HepG2 (cell line): ENCODE measurements around the gene RORC. TPM values are rescaled to one million over a fixed set of nuclear protein-coding genes. Genes with fewer than 3 reads are reported as not detected.

Experiments
- ARNT2 ChIP-seq: sonication (generic); formaldehyde crosslinking; IDR thresholded peaks from 2 replicates; pipeline ENCODE4 v1.8.0; 2022; ENCODE audit warnings: mild to moderate bottlenecking, low read depth, missing genetic modification reagents, moderate library complexity
- CCAR2 ChIP-seq: fragments of 200-400 bp; formaldehyde crosslinking; optimal IDR thresholded peaks from 2 replicates; pipeline ENCODE3; 2018; ENCODE audit warnings: low read depth, mild to moderate bottlenecking, low read length, moderate library complexity
- CHD4 ChIP-seq: fragments of 200-600 bp; sonication (generic); IDR thresholded peaks from 2 replicates; pipeline ENCODE4 v1.7.0; 2017; ENCODE audit warnings: mild to moderate bottlenecking, low read length, borderline replicate concordance
- FOXA3 ChIP-seq: IDR thresholded peaks from 2 replicates; pipeline ENCODE4 v1.6.1; 2016; ENCODE audit warnings: missing genetic modification reagents, missing compliant biosample characterization
- FOXK1 ChIP-seq: sonication (generic); formaldehyde crosslinking; IDR thresholded peaks from 2 replicates; pipeline ENCODE4 v1.4.0; 2020; ENCODE audit warnings: low read depth, missing genetic modification reagents, borderline replicate concordance
- KLF11 ChIP-seq: IDR thresholded peaks from 2 replicates; pipeline ENCODE4 v1.6.1; 2016; ENCODE audit warnings: missing compliant biosample characterization
- NRL ChIP-seq: sonication (generic); formaldehyde crosslinking; IDR thresholded peaks from 2 replicates; pipeline ENCODE4 v1.5.0; 2020; ENCODE audit warnings: missing genetic modification reagents, mild to moderate bottlenecking, moderate library complexity, borderline replicate concordance
- SIX4 ChIP-seq: sonication (generic); formaldehyde crosslinking; IDR thresholded peaks from 2 replicates; pipeline ENCODE4 v1.4.0; 2020; ENCODE audit warnings: missing genetic modification reagents
- SP5 ChIP-seq: IDR thresholded peaks from 2 replicates; pipeline ENCODE4 v1.6.1; 2016; ENCODE audit warnings: low read depth, borderline replicate concordance
- SYNCRIP ChIP-seq: fragments of 200-400 bp; formaldehyde crosslinking; IDR thresholded peaks from 2 replicates; pipeline ENCODE4 v1.6.1; 2018; ENCODE audit warnings: mild to moderate bottlenecking, low read depth, low read length; ENCODE audit not compliant: insufficient read depth
- ZBTB33 ChIP-seq: sonication (generic); formaldehyde crosslinking; IDR thresholded peaks from 2 replicates; pipeline ENCODE4 v1.4.0; 2020; ENCODE audit warnings: missing genetic modification reagents
- ZBTB4 ChIP-seq: sonication (generic); formaldehyde crosslinking; IDR thresholded peaks from 2 replicates; pipeline ENCODE4 v1.4.0; 2020; ENCODE audit warnings: missing genetic modification reagents, mild to moderate bottlenecking, borderline replicate concordance
- ZFP1 ChIP-seq: IDR thresholded peaks from 2 replicates; pipeline ENCODE4 v1.6.1; 2016
- ZNF251 ChIP-seq: sonication (generic); formaldehyde crosslinking; IDR thresholded peaks from 2 replicates; pipeline ENCODE4 v1.9.0; 2021; ENCODE audit warnings: mild to moderate bottlenecking, missing genetic modification reagents
- ZNF619 ChIP-seq: sonication (generic); formaldehyde crosslinking; IDR thresholded peaks from 2 replicates; pipeline ENCODE4 v1.4.0; 2020; ENCODE audit warnings: mild to moderate bottlenecking, missing genetic modification reagents
- ZNF816 ChIP-seq: sonication (generic); formaldehyde crosslinking; IDR thresholded peaks from 2 replicates; pipeline ENCODE4 v1.8.0; 2022; ENCODE audit warnings: missing genetic modification reagents, mild to moderate bottlenecking, borderline replicate concordance
- ZSCAN21 ChIP-seq: sonication (generic); formaldehyde crosslinking; IDR thresholded peaks from 2 replicates; pipeline ENCODE4 v1.8.0; 2022; ENCODE audit warnings: mild to moderate bottlenecking, missing genetic modification reagents, moderate library complexity, borderline replicate concordance
- polyA plus RNA-seq, 8 experiments: library from polyadenylated mRNA; depleted of rRNA in 3 of 8; stranded (reverse) in 7 of 8; unstranded in 1 of 8; fragments of >200 nt; fragmentation: Illumina TruSeq in 4 of 8; extraction: Trizol in 4 of 8; gene quantifications; 2 replicates each; pipeline versions ENCODE4 v1.2.1 to v1.2.3, GENCODE V29; 2011 to 2016; ENCODE audit warnings: low read depth in 4 of 8, missing spikeins in 1 of 8, mixed read lengths in 1 of 8; ENCODE audit not compliant: insufficient read depth in 1 of 8
- total RNA-seq, 5 experiments: library from RNA; depleted of rRNA; stranded (reverse); fragments of >200 nt; fragmentation: Illumina TruSeq; extraction: Trizol; gene quantifications; 2 replicates each; pipeline ENCODE4 v1.2.3, GENCODE V29; 2016; ENCODE audit warnings: low read depth in 1 of 5
- TF ChIP-seq, protein P1 (sequence below): sonication (generic); formaldehyde crosslinking; IDR thresholded peaks from 2 replicates; pipeline ENCODE4 v1.4.0; 2020; ENCODE audit warnings: missing genetic modification reagents
- TF ChIP-seq, protein P2 (sequence below): sonication (generic); formaldehyde crosslinking; IDR thresholded peaks from 2 replicates; pipeline ENCODE4 v1.5.0; 2020; ENCODE audit warnings: mild to moderate bottlenecking, missing genetic modification reagents, borderline replicate concordance
- TF ChIP-seq, protein P3 (sequence below): sonication (generic); formaldehyde crosslinking; IDR thresholded peaks from 2 replicates; pipeline ENCODE4 v1.5.0; 2020; ENCODE audit warnings: missing genetic modification reagents, mild to moderate bottlenecking, borderline replicate concordance

The RORC gene
- total and polyA plus RNA-seq, 2 of the 13 experiments (the other 11 are each of a cell fraction or from before 2014, with no cell fraction given), result 2.5 to 6.5 TPM

DNA sequence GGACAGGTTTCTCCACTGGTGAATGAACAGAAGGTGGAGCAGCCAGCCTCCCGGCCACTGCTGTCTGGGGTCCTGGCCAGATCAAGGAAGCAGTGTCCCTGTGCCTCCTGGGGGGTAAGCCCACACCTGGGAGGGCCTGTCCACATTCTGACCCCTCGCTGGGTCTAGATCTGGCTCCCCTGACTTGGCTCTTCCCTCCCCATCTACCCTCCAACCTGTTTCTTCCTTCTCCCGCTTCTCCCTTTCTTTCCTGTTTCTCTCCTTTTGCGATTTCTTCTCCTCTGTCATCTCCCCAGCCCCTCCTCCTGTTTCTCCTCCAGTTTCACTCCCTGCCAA is 378 bp downstream of the RORC start (continued):
- no peak for TF ChIP-seq ZNF251 (CRISPR knock-in tag)
- no peak for TF ChIP-seq ZFP1 (CRISPR knock-in tag)
- TF ChIP-seq, protein P1, sequence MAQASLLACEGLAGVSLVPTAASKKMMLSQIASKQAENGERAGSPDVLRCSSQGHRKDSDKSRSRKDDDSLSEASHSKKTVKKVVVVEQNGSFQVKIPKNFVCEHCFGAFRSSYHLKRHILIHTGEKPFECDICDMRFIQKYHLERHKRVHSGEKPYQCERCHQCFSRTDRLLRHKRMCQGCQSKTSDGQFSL (CRISPR knock-in tag), result no peak
- TF ChIP-seq, protein P2, sequence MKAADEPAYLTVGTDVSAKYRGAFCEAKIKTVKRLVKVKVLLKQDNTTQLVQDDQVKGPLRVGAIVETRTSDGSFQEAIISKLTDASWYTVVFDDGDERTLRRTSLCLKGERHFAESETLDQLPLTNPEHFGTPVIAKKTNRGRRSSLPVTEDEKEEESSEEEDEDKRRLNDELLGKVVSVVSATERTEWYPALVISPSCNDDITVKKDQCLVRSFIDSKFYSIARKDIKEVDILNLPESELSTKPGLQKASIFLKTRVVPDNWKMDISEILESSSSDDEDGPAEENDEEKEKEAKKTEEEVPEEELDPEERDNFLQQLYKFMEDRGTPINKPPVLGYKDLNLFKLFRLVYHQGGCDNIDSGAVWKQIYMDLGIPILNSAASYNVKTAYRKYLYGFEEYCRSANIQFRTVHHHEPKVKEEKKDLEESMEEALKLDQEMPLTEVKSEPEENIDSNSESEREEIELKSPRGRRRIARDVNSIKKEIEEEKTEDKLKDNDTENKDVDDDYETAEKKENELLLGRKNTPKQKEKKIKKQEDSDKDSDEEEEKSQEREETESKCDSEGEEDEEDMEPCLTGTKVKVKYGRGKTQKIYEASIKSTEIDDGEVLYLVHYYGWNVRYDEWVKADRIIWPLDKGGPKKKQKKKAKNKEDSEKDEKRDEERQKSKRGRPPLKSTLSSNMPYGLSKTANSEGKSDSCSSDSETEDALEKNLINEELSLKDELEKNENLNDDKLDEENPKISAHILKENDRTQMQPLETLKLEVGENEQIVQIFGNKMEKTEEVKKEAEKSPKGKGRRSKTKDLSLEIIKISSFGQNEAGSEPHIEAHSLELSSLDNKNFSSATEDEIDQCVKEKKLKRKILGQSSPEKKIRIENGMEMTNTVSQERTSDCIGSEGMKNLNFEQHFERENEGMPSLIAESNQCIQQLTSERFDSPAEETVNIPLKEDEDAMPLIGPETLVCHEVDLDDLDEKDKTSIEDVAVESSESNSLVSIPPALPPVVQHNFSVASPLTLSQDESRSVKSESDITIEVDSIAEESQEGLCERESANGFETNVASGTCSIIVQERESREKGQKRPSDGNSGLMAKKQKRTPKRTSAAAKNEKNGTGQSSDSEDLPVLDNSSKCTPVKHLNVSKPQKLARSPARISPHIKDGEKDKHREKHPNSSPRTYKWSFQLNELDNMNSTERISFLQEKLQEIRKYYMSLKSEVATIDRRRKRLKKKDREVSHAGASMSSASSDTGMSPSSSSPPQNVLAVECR, result 0 out of 2 replicates have a peak, but pooled peaks have one; percentile 29
- no peak for TF ChIP-seq SP5 (CRISPR knock-in tag)
- no peak for TF ChIP-seq CCAR2
- TF ChIP-seq, protein P3, sequence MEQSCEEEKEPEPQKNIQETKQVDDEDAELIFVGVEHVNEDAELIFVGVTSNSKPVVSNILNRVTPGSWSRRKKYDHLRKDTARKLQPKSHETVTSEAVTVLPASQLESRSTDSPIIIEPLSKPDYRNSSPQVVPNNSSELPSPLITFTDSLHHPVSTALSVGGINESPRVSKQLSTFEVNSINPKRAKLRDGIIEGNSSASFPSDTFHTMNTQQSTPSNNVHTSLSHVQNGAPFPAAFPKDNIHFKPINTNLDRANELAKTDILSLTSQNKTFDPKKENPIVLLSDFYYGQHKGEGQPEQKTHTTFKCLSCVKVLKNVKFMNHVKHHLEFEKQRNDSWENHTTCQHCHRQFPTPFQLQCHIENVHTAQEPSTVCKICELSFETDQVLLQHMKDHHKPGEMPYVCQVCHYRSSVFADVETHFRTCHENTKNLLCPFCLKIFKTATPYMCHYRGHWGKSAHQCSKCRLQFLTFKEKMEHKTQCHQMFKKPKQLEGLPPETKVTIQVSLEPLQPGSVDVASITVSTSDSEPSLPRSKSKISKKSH (CRISPR knock-in tag), result no peak
- TF ChIP-seq ZNF816 (CRISPR knock-in tag), result no peak
- 0 out of 2 replicates have a peak, but pooled peaks have one; percentile 11 for TF ChIP-seq ZSCAN21
- TF ChIP-seq FOXK1 (CRISPR knock-in tag), result no peak
- no peak for TF ChIP-seq ZBTB33 (CRISPR knock-in tag)
- no peak for TF ChIP-seq SYNCRIP
- TF ChIP-seq FOXA3 (CRISPR knock-in tag), result no peak
- no peak for TF ChIP-seq CHD4
- TF ChIP-seq NRL (CRISPR knock-in tag), result no peak
- no peak for TF ChIP-seq SIX4
- no peak for TF ChIP-seq ZBTB4 (CRISPR knock-in tag)
- no peak for TF ChIP-seq KLF11 (CRISPR knock-in tag)
- TF ChIP-seq ZNF619 (CRISPR knock-in tag), result no peak
- TF ChIP-seq ARNT2 (CRISPR knock-in tag), result peak; percentile 42; the same call in 1 of the 2 replicates
